Measurements from ENCODE around the gene ELK4. TPM values are rescaled to one million over a fixed set of nuclear protein-coding genes. Genes with fewer than 3 reads are reported as not detected.

Gene ELK4
- total RNA-seq, 1 experiment from 2014 or later, result 31.2 TPM

DNA sequence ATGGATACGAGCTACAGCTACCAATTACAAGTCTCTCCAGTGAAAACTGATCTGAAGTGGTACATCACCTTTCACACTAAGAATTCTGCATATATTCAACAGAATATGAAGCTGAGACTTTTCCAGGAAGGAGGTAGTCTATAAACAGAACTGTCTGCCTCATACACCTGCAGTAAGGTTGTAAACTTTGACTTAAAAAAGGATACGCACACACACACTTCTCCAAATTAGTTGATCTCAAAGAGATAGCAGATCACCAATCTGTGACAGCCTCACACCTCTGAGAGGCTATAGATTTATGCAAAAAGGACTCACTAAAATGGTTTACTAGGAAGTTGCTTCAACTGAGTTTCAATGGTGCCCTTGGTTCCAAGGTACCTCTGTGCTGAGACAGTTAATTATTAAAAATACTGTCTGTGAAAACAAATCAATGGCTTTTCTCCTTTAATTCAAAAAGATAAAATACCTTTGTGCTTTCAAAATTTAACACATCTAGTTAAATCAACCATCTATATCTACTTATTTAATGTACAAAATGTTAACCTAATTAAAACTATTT, 17.9 kb downstream of the ELK4 start:
- no peak overlapping the region for H3K27ac ChIP-seq (ENCODE audit: insufficient read length, low read depth, low read length)
- Mint-ChIP-seq H3K4me3 (no peak overlapping the region), H3K4me1 (no peaks in the 10 kb centered on the region), H3K36me3 (ENCODE audit: insufficient read depth in 1 of 3, low read depth in 3 of 3) (peaks cover 25 to 67% (median 57%) of the 10 kb centered on the region in 3 experiments; a peak in 6 of 7 replicates), H3K27me3 (ENCODE audit: low read depth) (no peaks in the 10 kb centered on the region), H3K9me3 (no peaks in the 10 kb centered on the region), H3K27ac (0 out of 7 replicates have a peak overlapping the region, but pooled peaks of 1 of the 3 experiments have one; percentile 79)
- H3K27me3 ChIP-seq (ENCODE audit: insufficient read depth, low read length), result no peaks in the 10 kb centered on the region
- no peaks in the 10 kb centered on the region for H3K23me2 ChIP-seq (ENCODE audit: insufficient read length, low read depth, low read length, poor library complexity, severe bottlenecking)
- no peak overlapping the region for H3K9ac ChIP-seq (ENCODE audit: extremely low read depth, insufficient read length, low read length)
- no peak overlapping the region for H3K18ac ChIP-seq (ENCODE audit: insufficient read length, low read depth, low read length)
- no peak overlapping the region for H3K14ac ChIP-seq (ENCODE audit: insufficient read depth, low read length)
- no peak overlapping the region for H2BK15ac ChIP-seq (ENCODE audit: low read depth, low read length)
- H3T11ph ChIP-seq (ENCODE audit: low read length), result no peak overlapping the region
- H2BK120ac ChIP-seq (ENCODE audit: low read depth, low read length, poor library complexity, severe bottlenecking), result no peak overlapping the region
- no peaks in the 10 kb centered on the region for H4K20me1 ChIP-seq (ENCODE audit: control insufficient read depth, insufficient read depth, insufficient read length)
- H4K91ac ChIP-seq (ENCODE audit: insufficient read length, low read depth, low read length), result no peak overlapping the region
- no peak overlapping the region for H2BK5ac ChIP-seq (ENCODE audit: insufficient read length, low read length)
- no peaks in the 10 kb centered on the region for H3K79me2 ChIP-seq (ENCODE audit: insufficient read depth, low read length)
- H2AFZ ChIP-seq (ENCODE audit: low read length), result no peak overlapping the region
- no peak overlapping the region for H3K56ac ChIP-seq (ENCODE audit: insufficient read length, low read depth, low read length)
- H2AK5ac ChIP-seq (ENCODE audit: insufficient read length, low read length), result no peak overlapping the region
- no peak overlapping the region for H3K4ac ChIP-seq (ENCODE audit: low read depth, low read length)
- H3K9me3 ChIP-seq (ENCODE audit: control insufficient read depth, low read depth, low read length), result no peaks in the 10 kb centered on the region
- no peak overlapping the region for H3K23ac ChIP-seq (ENCODE audit: insufficient read length, low read depth, low read length)
- H4K8ac ChIP-seq (replicated peaks; ENCODE audit: insufficient read length, low read depth, low read length), result no peak overlapping the region
- no CpG with 5 or more reads among the region's 2 CpGs for WGBS (ENCODE audit: extremely low coverage, insufficient read length, low lambda C conversion rate)
- no peak overlapping the region for H2BK20ac ChIP-seq (ENCODE audit: low read depth, low read length, poor library complexity, severe bottlenecking)
- H3K4me1 ChIP-seq (ENCODE audit: insufficient read depth, low read length), result no peaks in the 10 kb centered on the region
- no peak overlapping the region for H4K5ac ChIP-seq (ENCODE audit: insufficient read length, low read depth, low read length)
- no peak overlapping the region for H3K4me2 ChIP-seq (ENCODE audit: insufficient read depth, insufficient read length, low read length)
- H3K79me1 ChIP-seq (ENCODE audit: insufficient read depth, low read depth, low read length, poor library complexity, severe bottlenecking), result no peaks in the 10 kb centered on the region
- no peak for DNase-seq
- H2BK12ac ChIP-seq (ENCODE audit: insufficient read length, low read depth, low read length), result no peak overlapping the region
- TF ChIP-seq, protein P1, sequence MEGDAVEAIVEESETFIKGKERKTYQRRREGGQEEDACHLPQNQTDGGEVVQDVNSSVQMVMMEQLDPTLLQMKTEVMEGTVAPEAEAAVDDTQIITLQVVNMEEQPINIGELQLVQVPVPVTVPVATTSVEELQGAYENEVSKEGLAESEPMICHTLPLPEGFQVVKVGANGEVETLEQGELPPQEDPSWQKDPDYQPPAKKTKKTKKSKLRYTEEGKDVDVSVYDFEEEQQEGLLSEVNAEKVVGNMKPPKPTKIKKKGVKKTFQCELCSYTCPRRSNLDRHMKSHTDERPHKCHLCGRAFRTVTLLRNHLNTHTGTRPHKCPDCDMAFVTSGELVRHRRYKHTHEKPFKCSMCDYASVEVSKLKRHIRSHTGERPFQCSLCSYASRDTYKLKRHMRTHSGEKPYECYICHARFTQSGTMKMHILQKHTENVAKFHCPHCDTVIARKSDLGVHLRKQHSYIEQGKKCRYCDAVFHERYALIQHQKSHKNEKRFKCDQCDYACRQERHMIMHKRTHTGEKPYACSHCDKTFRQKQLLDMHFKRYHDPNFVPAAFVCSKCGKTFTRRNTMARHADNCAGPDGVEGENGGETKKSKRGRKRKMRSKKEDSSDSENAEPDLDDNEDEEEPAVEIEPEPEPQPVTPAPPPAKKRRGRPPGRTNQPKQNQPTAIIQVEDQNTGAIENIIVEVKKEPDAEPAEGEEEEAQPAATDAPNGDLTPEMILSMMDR (conservative IDR thresholded peaks at IDR 0.05), result no peak
